ENCODE measurements around the gene RIPK1.

Gene RIPK1

DNA sequence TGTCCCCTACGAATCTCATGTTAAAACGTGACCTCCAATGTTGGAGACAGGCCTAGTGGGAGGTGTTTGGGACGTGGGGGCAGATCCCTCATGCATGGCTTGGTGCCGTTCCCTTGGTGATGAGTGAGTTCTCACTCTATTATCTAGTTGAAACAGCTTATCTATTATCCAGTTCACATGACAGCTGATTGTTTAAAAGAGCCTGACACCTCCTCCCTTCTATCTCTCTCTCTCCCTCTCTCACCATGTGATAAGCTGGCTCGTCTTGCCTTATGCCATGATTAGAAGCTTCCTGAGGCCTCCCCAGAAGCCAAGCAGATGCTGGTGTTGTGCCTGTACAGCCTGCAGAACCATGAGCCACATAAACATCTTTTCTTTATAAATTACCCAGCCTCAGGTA lies 32.9 kb upstream of the RIPK1 start:
- Histone ChIP-seq H3K4me2 (ENCODE audit: low read depth, low read length, poor library complexity, severe bottlenecking) (no peak overlapping the region), H3K27ac (ENCODE audit: low read depth, low read length) (no peak overlapping the region), H3K9me2 (replicated peaks; ENCODE audit: insufficient read depth, low read length) (no peaks in the 10 kb centered on the region), H3K27me3 (ENCODE audit: low read length) (no peaks in the 10 kb centered on the region), H3K4me3 (ENCODE audit: insufficient read depth, low read length, poor library complexity, severe bottlenecking) (no peak overlapping the region), H3K79me2 (ENCODE audit: insufficient read depth, low read length) (no peaks in the 10 kb centered on the region), H2AFZ (ENCODE audit: low read depth, low read length, severe bottlenecking) (no peak overlapping the region), H3K9ac (ENCODE audit: low read length) (no peak overlapping the region), H3K9me3 (ENCODE audit: insufficient read depth, low read length) (no peaks in the 10 kb centered on the region), H3K36me3 (ENCODE audit: low read length) (no peaks in the 10 kb centered on the region), H3F3A (ENCODE audit: insufficient read depth) (peaks cover 5% of the 10 kb centered on the region; the same call in 1 of the 2 replicates), H4K20me1 (ENCODE audit: low read depth, low read length) (no peaks in the 10 kb centered on the region)
- TF ChIP-seq, protein P1, sequence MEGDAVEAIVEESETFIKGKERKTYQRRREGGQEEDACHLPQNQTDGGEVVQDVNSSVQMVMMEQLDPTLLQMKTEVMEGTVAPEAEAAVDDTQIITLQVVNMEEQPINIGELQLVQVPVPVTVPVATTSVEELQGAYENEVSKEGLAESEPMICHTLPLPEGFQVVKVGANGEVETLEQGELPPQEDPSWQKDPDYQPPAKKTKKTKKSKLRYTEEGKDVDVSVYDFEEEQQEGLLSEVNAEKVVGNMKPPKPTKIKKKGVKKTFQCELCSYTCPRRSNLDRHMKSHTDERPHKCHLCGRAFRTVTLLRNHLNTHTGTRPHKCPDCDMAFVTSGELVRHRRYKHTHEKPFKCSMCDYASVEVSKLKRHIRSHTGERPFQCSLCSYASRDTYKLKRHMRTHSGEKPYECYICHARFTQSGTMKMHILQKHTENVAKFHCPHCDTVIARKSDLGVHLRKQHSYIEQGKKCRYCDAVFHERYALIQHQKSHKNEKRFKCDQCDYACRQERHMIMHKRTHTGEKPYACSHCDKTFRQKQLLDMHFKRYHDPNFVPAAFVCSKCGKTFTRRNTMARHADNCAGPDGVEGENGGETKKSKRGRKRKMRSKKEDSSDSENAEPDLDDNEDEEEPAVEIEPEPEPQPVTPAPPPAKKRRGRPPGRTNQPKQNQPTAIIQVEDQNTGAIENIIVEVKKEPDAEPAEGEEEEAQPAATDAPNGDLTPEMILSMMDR (IDR thresholded peaks at IDR 0.05; ENCODE audit: insufficient read depth, low read length, poor library complexity, severe bottlenecking) = no peak
- TF ChIP-seq EZH2phosphoT487 (conservative IDR thresholded peaks at IDR 0.05; ENCODE audit: low read length) = no peak

DNA sequence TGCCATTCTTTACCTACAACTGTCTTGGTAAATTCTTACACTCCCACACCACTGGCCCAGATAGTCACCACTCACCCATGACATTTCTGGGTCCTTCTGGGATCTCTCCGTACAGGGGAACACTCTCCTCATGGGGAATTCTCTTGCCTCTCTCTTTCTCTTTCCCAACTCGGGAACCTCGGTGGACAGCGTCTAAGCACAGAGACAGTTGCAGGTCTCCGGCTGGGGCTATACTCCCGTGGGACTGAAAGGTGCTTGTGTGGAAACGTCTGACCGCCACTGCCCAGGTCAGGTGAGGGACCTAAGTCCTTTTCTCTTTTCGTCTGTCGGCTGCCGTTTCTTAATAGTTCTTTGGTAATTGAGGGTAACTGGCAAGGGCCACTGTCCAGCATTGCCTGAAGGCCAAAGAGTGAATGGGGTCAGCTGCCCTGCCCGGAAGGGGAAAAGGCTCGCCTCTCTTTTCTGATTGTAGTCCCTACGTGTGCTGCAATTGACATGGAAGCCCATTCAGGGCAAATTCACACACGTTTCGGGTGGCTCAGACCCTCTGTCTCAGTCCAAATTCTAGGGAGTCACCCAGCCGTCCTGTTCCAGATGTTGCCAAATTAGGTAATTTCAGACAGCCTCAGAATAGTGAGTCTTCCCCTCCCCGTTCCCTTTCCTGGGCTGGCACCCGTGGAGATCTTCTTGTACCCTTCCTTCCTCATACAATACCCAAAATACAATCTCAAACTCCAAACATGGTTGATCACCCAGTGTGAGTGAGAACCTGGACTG lies 31.2 kb upstream of the RIPK1 start:
- TF ChIP-seq EZH2phosphoT487 (conservative IDR thresholded peaks at IDR 0.05; ENCODE audit: low read length) = no peak
- TF ChIP-seq, protein P1 (IDR thresholded peaks at IDR 0.05; ENCODE audit: insufficient read depth, low read length, poor library complexity, severe bottlenecking) = no peak
- H2AFZ ChIP-seq (ENCODE audit: low read depth, low read length, severe bottlenecking) = no peak overlapping the region

DNA sequence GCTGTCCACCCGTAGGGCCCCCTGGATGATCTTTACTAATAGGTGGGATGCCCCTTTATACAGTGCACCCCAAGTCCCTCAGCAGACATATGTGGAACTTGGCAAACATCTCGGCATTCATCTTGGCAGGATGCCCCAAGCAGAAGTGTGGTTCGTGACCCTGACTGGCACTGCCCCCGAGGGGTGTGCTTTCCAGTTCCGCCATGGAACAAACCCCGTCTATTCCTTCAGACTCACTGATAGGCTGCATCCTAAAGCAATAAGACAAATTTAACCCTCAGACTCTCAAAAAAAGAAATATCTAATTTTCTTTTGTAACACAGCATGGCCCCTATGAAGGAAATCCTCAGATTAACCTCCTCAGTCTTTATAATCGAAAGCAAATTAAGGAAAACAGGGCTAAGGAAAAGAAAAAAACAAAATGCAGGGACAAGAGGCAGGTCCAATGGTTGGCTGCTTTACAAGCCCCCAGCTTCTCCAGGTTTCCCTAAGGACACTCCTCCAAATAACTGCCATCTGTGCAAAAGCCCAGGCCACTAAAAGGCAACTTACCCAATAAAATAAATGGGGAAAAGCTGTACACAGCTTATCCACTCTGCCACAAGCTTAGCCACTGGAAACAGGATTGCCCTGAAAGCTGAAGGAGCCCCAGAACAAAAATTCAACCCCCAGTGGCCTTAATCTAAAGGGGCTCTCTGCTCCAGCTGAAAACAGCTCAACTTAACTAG lies 30.5 kb upstream of the RIPK1 start:
- H4K20me1 ChIP-seq (ENCODE audit: low read depth, low read length) = no peaks in the 10 kb centered on the region
- no peaks in the 10 kb centered on the region for H3K79me2 ChIP-seq (ENCODE audit: insufficient read depth, low read length)
- no peak overlapping the region for H3K9ac ChIP-seq (ENCODE audit: low read length)
- TF ChIP-seq, protein P1 (IDR thresholded peaks at IDR 0.05; ENCODE audit: insufficient read depth, low read length, poor library complexity, severe bottlenecking) = no peak
- TF ChIP-seq EZH2phosphoT487 (conservative IDR thresholded peaks at IDR 0.05; ENCODE audit: low read length) = no peak
- H3K9me2 ChIP-seq (replicated peaks; ENCODE audit: insufficient read depth, low read length) = no peaks in the 10 kb centered on the region
- no peak overlapping the region for H3K4me3 ChIP-seq (ENCODE audit: insufficient read depth, low read length, poor library complexity, severe bottlenecking)
- H3K27me3 ChIP-seq (ENCODE audit: low read length) = no peaks in the 10 kb centered on the region
- no peaks in the 10 kb centered on the region for H3F3A ChIP-seq (ENCODE audit: insufficient read depth)
- no peaks in the 10 kb centered on the region for H3K36me3 ChIP-seq (ENCODE audit: low read length)
- H3K9me3 ChIP-seq (ENCODE audit: insufficient read depth, low read length) = no peaks in the 10 kb centered on the region
- no peak overlapping the region for H2AFZ ChIP-seq (ENCODE audit: low read depth, low read length, severe bottlenecking)
- H3K27ac ChIP-seq (ENCODE audit: low read depth, low read length) = no peak overlapping the region
- H3K4me2 ChIP-seq (ENCODE audit: low read depth, low read length, poor library complexity, severe bottlenecking) = no peak overlapping the region

More for the DNA sequence above, 31.2 kb upstream of the RIPK1 start:
- no peaks in the 10 kb centered on the region for H3K27me3 ChIP-seq (ENCODE audit: low read length)
- H3K79me2 ChIP-seq (ENCODE audit: insufficient read depth, low read length) = no peaks in the 10 kb centered on the region
- no peak overlapping the region for H3K4me3 ChIP-seq (ENCODE audit: insufficient read depth, low read length, poor library complexity, severe bottlenecking)
- no peaks in the 10 kb centered on the region for H3K9me3 ChIP-seq (ENCODE audit: insufficient read depth, low read length)
- no peak overlapping the region for H3K9ac ChIP-seq (ENCODE audit: low read length)
- no peak overlapping the region for H3K27ac ChIP-seq (ENCODE audit: low read depth, low read length)
- no peak overlapping the region for H3K4me2 ChIP-seq (ENCODE audit: low read depth, low read length, poor library complexity, severe bottlenecking)
- H3K9me2 ChIP-seq (replicated peaks; ENCODE audit: insufficient read depth, low read length) = no peaks in the 10 kb centered on the region
- H4K20me1 ChIP-seq (ENCODE audit: low read depth, low read length) = no peaks in the 10 kb centered on the region
- no peaks in the 10 kb centered on the region for H3K36me3 ChIP-seq (ENCODE audit: low read length)
- no peaks in the 10 kb centered on the region for H3F3A ChIP-seq (ENCODE audit: insufficient read depth)

All from SU-DHL-6 (cell line).